ENCODE data around the gene STPG2. TPM values are rescaled to one million over a fixed set of nuclear protein-coding genes. Genes with fewer than 3 reads are reported as not detected.
"Not testable (repeated sequence)": the region's sequence is repeated elsewhere in the genome, so short reads cannot be mapped to it uniquely, and the experiment has no call there.

The STPG2 gene
- total RNA-seq, 4 donors from 2014 or later, result 0.31 TPM; not detected in 3

DNA sequence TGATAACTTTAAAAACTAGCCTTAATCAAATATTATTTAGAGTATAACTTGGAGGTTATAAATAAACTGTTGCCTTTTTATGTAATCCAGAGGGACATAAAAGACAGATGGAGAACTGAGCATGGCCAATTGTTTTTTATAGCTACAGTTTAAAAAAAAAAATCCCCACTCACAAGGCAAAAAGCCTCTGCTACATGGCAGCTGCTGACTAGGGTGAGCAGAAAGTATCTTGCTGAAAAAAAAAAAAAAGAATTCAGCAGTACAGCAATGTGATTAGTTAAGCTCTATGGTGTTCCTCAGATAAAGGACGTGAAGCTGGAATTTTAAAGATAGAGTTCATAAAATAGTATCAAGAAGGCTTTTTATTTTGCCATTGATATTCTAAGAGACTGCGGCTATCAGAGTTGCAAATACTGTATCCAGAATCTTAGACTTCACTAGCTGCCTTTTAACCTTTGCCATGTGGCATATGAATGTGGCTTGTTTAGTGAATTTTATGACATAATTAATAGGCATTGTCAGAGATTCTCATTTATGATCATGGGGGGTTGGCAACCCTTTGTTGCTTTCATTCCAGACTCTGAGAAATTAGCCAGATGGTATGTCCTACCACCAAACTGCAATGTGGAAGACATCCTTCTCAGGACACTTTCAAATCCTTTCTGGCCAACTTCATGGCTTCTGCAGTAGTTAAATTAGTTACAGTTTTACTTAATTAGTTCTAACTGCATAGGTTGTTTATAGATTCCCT, 498.0 kb downstream of the STPG2 start:
- intact Hi-C loops (cut with DNase I), result no loop called here
- 46 to 64% methylated on average over 2 of the region's 2 CpGs for WGBS, 2 donors
- Histone ChIP-seq H3K27ac (no peak overlapping the region), H3K4me3 (no peak overlapping the region), H3K27me3 (no peaks in the 10 kb centered on the region), H3K9me3 (no peaks in the 10 kb centered on the region), H3K4me1 (no peaks in the 10 kb centered on the region), H3K36me3 (no peaks in the 10 kb centered on the region)
- TF ChIP-seq POLR2A (IDR thresholded peaks at IDR 0.05), result no peak
- TF ChIP-seq, protein P1, sequence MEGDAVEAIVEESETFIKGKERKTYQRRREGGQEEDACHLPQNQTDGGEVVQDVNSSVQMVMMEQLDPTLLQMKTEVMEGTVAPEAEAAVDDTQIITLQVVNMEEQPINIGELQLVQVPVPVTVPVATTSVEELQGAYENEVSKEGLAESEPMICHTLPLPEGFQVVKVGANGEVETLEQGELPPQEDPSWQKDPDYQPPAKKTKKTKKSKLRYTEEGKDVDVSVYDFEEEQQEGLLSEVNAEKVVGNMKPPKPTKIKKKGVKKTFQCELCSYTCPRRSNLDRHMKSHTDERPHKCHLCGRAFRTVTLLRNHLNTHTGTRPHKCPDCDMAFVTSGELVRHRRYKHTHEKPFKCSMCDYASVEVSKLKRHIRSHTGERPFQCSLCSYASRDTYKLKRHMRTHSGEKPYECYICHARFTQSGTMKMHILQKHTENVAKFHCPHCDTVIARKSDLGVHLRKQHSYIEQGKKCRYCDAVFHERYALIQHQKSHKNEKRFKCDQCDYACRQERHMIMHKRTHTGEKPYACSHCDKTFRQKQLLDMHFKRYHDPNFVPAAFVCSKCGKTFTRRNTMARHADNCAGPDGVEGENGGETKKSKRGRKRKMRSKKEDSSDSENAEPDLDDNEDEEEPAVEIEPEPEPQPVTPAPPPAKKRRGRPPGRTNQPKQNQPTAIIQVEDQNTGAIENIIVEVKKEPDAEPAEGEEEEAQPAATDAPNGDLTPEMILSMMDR (IDR thresholded peaks at IDR 0.05), result no peak
- no peak for DNase-seq

DNA sequence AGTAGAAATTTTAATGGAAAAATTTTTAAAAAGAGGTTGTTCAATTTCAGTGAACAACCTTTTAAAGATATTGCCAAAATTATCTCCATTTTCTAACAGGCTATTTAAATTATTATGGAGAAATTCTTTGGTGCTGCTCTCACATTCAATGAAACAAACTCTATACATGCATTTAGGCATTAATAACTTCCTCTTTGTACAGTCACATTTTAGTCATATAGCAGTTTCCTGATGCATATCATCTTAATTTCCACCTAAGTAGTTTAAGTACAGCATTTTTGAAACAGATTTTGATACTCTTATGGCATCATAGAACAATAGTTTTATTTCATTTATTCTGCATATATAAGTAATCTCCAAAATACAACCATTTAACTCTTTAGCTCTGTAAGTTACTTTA, 500.1 kb downstream of the STPG2 start:
- TF ChIP-seq, protein P1 (IDR thresholded peaks at IDR 0.05), result no peak
- TF ChIP-seq POLR2A (IDR thresholded peaks at IDR 0.05), result no peak
- Histone ChIP-seq H3K4me1 (no peaks in the 10 kb centered on the region), H3K27me3 (no peaks in the 10 kb centered on the region), H3K36me3 (no peaks in the 10 kb centered on the region), H3K27ac (no peak overlapping the region), H3K9me3 (no peaks in the 10 kb centered on the region), H3K4me3 (no peak overlapping the region)
- no peak for DNase-seq
- intact Hi-C loops (cut with DNase I), result no loop called here

DNA sequence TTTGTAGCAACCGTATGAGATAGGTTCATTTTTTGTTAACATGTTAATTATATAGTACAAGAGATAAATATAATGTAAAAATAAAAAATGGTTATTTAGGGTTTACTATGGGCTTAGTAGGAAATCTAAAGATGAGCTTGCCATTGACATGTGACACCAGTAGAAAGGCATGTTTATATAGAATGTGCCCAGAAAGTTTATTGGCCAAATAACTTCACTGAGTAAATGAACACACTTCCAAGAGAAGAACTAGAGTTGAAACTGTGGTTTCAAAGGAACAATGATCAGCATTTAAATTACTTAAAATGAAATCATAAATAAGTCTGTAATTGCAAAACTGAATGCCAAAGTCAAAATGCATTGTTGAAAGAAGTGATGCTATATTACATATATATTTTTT, 503.3 kb downstream of the STPG2 start:
- no peak overlapping the region for H3K4me3 ChIP-seq
- no peak overlapping the region for H3K27ac ChIP-seq
- TF ChIP-seq, protein P1 (IDR thresholded peaks at IDR 0.05), result no peak
- no peak for TF ChIP-seq POLR2A (IDR thresholded peaks at IDR 0.05)
- DNase-seq, result no peak
- 85 to 90% methylated on average over 1 of the region's 1 CpG for WGBS, 2 donors
- H3K9me3 ChIP-seq, result no peaks in the 10 kb centered on the region
- H3K4me1 ChIP-seq, result no peaks in the 10 kb centered on the region
- no peaks in the 10 kb centered on the region for H3K27me3 ChIP-seq
- H3K36me3 ChIP-seq, result no peaks in the 10 kb centered on the region
- intact Hi-C loops (cut with DNase I), result no loop called here

DNA sequence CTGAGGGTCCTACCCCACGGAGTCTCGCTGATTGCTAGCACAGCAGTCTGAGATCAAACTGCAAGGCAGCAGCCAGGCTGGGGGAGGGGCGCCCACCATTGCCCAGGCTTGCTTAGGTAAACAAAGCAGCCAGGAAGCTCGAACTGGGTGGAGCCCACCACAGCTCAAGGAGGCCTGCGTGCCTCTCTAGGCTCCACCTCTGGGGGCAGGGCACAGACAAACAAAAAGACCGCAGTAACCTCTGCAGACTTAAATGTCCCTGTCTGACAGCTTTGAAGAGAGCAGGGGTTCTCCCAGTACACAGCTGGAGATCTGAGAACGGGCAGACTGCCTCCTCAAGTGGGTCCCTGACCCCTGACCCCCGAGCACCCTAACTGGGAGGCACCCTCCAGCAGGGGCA, 509.4 kb downstream of the STPG2 start:
- H3K27me3 ChIP-seq; H3K4me1 ChIP-seq; H3K9me3 ChIP-seq; H3K27ac ChIP-seq; H3K36me3 ChIP-seq; intact Hi-C loops (cut with DNase I); DNase-seq; H3K4me3 ChIP-seq: not testable (repeated sequence)
- 100% methylated on average over 1 of the region's 8 CpGs; no CpG with 5 or more reads in 1 of the 2 donors for WGBS, 2 donors

GRCh38 chr4:97627750-97628149, 515.5 kb downstream of the STPG2 start:
- no peaks in the 10 kb centered on the region for H3K4me1 ChIP-seq
- intact Hi-C loops (cut with DNase I), result no loop called here
- H3K9me3 ChIP-seq, result peaks cover 0 to 4% (median 0%) of the 10 kb centered on the region in 3 donors
- H3K4me3 ChIP-seq, result no peak overlapping the region
- DNase-seq, result no peak
- H3K27ac ChIP-seq, result no peak overlapping the region
- H3K36me3 ChIP-seq, result no peaks in the 10 kb centered on the region
- TF ChIP-seq POLR2A (IDR thresholded peaks at IDR 0.05), result no peak
- TF ChIP-seq, protein P1 (IDR thresholded peaks at IDR 0.05), result no peak
- WGBS, 2 donors, result 62 to 71% methylated on average over 4 of the region's 4 CpGs
- H3K27me3 ChIP-seq, result no peaks in the 10 kb centered on the region

- DNase-seq, result no peak
- no peaks in the 10 kb centered on the region for H3K27me3 ChIP-seq
- 78 to 80% methylated on average over 4 of the region's 4 CpGs for WGBS, 2 donors
- H3K4me3 ChIP-seq, result no peak overlapping the region
- intact Hi-C loops (cut with DNase I), result no loop called here
- no peaks in the 10 kb centered on the region for H3K4me1 ChIP-seq
- H3K36me3 ChIP-seq, result no peaks in the 10 kb centered on the region
- TF ChIP-seq, protein P1 (IDR thresholded peaks at IDR 0.05), result no peak
- TF ChIP-seq POLR2A (IDR thresholded peaks at IDR 0.05), result no peak
- peaks cover 0 to 4% (median 0%) of the 10 kb centered on the region in 3 donors for H3K9me3 ChIP-seq
- H3K27ac ChIP-seq, result no peak overlapping the region
Observed at GRCh38 chr4:97624204-97624603, 519.1 kb downstream of the STPG2 start.
